ENCODE measurements around the gene WASHC2A.
"Not testable (repeated sequence)": the region's sequence is repeated elsewhere in the genome, so short reads cannot be mapped to it uniquely, and the experiment has no call there.

The WASHC2A gene

GRCh38 chr10:50075139-50075538, 7.4 kb downstream of the WASHC2A start:
- DNase-seq = not testable (repeated sequence)

- not testable (repeated sequence) for DNase-seq
These were observed 7.8 kb downstream of the WASHC2A start for GRCh38 chr10:50075544-50075943.

- DNase-seq = not testable (repeated sequence)
These were observed 23.6 kb downstream of the WASHC2A start for GRCh38 chr10:50091304-50091703.

- not testable (repeated sequence) for DNase-seq
These were observed 25.2 kb downstream of the WASHC2A start for GRCh38 chr10:50092928-50093327.

DNA sequence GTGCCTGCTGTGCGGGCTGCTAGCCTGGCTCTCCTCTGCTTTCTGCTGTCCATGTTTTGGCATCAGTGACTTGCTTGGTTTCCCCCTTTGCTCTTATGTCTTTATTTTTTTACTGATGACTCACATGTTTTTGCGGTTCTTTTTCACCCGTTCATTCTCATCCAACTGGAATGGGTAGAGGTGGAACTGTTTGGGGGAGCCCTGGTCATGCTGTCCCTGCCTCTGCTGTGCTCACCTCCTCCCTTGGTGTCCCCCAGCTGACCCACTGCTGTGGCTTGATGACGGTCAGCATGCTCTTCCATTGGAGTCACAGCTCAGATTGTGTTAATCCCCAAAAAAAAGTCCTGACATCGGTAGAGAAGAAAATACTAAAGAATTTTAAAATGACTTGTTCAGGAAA, 26.9 kb downstream of the WASHC2A start:
- DNase-seq = not testable (repeated sequence)

DNA sequence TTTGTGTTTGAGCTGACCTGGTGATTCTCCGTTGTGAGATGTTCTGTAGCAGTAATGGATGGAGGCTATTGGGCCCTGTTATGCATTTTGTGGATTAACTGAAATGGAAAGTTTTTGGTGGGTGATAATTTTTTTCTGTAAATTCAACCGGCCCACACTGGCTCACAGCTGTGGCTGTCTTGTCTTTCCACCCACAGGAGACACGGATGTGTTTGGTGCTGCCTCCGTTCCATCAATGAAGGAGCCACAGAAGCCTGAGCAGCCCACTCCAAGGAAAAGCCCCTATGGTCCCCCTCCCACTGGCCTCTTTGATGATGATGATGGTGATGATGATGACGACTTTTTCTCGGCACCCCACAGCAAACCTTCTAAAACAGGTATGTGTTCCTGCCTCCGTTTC, 27.6 kb downstream of the WASHC2A start:
- not testable (repeated sequence) for DNase-seq

GRCh38 chr10:50096722-50097121, 29.0 kb downstream of the WASHC2A start:
- DNase-seq = not testable (repeated sequence)

GRCh38 chr10:50098645-50099044, 30.9 kb downstream of the WASHC2A start:
- DNase-seq = not testable (repeated sequence)

GRCh38 chr10:50101139-50101582, 33.4 kb downstream of the WASHC2A start:
- peak; percentile 10 to 28 (median 12) for DNase-seq

- not testable (repeated sequence) for DNase-seq
These were observed 34.0 kb downstream of the WASHC2A start for GRCh38 chr10:50101747-50102146.

DNA sequence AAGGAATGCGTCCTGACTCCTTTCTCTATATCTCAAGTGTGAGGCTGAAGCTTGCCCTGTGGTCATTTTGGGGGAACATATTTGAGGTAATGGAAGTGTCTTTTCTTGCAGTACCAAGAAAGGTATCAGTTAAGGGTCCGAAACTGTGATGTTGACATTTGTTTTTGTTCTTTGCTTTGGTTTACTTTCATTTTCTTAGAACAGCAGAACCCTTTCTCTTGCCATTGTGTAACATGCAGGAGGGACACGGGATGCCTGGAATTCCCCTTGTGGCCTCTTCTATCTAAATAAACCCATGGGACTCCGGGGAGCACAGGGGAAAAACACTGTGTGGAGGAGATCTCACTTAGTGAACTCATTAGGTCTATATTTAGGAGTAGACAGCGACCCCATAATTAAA, 34.5 kb downstream of the WASHC2A start:
- DNase-seq = not testable (repeated sequence)

- DNase-seq = not testable (repeated sequence)
These were observed 41.4 kb downstream of the WASHC2A start for GRCh38 chr10:50108999-50109698.

DNA sequence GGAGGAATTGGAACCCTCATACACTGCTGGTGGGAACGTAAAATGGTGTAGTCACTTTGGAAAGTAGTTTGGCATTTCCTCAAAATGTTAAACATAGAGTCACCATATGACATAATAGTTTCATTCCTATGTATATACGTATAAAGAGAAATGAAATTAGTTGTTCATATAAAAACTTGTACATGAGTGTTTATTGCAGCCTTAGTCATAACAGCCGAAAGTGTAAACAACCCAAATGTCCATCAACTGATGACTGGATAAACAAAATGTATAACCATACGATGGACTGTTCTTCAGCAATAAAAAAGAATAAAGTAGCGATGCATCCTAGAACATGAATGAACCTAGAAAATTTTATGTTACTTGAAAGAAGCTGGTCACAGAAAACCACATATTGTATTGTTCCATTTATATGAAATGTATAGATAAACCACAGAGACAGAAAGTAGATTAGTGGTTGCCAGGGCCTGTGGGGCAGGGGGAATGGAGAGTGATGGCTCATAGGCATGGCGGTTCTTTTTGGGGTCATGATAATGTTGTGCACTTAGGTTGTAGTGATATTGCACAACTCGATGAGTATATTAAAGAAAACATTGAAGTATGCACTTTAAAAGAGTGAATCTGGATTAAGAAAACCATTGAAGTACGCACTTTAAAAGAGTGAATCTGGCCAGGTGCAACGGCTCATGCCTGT, 44.8 kb downstream of the WASHC2A start:
- DNase-seq = not testable (repeated sequence)

DNA sequence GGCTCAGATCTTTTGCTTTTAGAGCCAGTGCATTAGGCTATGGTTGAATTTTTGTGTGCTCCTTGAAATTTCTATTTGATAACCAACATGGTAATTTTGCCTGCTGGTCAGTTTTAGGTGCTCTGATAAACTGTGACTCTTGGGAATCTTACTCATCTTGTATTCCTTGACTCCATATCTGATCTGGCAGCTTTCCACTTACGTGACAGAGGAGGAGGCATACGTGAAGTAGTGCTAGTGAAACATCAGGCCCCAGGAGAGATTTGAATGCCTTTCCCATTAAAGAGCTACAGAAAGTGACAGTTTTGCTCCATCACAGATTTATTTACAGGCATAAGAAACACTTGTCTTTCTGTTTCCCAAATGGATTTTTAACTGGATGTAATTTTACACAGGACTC, 59.0 kb downstream of the WASHC2A start:
- DNase-seq = not testable (repeated sequence)

DNA sequence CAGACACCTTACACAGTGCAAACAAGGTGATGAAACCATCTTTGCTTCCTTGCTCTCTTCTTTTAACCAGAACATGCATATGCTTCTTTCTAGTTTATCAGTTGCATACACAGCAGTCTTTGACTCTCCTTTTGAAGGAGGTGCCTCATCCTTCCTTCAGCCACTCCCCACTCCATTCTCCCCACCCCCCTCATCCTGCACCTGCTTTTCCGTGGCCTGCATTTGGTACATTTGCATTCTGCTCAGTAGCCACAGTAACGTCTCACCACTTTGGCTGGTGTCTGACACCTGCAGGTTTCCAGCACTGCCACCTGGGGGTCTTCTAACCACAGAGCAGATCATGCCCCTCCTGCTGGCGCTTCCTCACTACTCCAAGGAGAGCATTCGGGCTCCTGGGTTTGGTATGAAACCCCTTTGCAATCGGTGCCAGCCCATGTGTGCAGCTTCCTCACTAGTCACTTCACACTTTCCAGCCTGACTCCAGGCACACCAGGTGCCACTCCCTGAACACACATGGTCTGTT, 60.1 kb downstream of the WASHC2A start:
- not testable (repeated sequence) for DNase-seq

DNA sequence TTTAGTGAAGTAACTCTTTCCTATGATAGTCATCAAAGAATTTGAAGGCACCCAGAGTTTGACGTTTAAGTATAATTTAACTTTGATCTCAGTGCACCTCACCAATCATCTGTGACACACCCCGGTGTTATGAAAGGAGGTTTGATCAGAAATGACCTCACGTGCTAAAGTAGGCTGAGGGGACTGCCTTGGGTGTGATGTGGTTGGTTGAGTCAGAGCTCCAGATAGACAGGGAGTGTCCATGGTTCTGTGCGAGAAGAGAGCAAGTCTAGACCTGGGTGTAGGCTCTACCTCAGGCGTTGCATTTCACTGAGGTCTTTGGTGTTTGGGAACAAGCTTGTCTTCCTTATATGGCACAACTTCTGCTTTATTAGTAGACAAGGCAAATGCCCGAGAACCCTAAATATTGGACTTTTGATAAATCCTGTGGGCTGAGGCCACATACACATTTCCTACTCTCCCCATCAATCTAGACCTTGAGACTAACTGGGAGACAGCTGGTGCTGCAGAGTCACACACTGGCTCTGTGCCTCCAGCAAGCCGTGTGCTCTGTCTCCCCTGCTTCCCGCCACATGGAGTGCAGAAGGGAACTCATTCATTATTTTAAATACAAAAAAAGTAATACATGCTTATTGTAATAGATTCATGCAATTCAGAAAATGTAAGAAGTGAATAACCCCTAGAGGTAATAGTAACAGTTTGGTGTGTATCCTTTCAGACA, 63.7 kb downstream of the WASHC2A start:
- not testable (repeated sequence) for DNase-seq

DNA sequence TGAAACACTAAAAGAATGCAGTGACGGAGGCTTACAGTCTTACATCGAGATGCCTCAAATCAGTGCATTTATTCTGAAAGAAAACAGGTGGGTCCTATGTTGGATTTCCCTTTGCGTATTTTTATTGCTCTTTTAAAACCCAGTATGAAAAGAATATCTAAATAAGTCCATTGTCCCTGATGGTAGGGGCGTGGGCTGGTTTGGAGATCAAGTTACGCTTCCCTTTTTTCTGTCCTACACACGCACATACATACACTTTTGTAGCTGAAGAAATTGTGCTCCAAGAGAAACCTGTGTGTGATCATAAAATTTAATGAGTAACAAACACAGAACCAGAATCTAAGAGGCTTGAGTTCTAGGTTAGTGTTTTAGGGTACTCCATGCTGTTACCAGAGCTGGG, 64.6 kb downstream of the WASHC2A start:
- not testable (repeated sequence) for DNase-seq

DNA sequence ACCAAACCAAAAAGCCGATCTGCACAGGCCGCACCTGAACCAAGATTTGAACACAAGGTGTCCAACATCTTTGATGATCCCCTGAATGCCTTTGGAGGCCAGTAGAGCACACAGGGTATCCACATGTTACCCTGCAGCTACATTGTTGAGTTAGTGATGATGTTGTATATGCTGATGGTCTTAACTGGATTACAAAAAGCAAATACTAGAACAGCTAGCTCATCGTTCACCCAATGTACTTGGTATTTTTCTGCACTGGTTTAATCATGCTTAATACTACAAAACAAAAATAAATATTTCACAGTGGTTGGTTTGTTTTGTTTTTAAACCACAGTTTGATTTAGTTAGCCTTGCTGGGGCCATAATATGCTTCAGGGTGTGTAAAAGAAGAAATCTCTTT, 65.1 kb downstream of the WASHC2A start:
- not testable (repeated sequence) for DNase-seq

DNA sequence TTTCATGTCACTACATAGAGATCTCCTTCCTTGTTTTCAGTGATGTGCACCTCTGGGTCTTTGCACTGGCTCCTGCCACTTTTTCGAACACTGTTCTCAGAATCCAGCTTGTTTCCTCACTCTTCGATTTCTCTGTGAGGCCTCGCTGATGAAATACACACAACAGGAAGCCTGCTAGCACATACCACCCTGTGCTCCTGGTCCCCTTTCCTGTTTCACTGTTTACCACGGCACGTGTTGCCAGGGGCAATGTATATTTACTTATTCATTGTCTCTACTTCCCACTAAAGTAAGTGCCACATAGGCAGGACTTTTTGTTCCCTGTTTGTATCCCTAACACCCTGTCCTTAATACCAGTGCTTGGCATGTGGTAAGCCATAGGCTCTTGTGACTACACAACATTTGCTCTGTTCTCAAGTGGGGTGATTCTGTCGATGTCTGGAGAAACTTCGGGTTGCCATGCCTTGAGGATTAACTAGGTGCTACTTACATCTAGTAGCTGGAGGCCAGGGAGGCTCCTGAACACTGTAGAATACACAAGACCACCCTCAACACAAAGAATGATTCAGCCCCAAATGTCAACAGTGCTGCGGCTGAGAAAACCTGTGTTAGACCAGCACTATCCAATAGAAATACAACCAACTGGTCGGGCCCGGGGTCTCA, 75.9 kb downstream of the WASHC2A start:
- DNase-seq = peak in 2 of 3 donors; percentile 3 to 6

- not testable (repeated sequence) for DNase-seq
These were observed 77.8 kb downstream of the WASHC2A start for GRCh38 chr10:50145575-50145974.

- DNase-seq = no peak
These were observed 85.1 kb downstream of the WASHC2A start for GRCh38 chr10:50152792-50153272.

DNA sequence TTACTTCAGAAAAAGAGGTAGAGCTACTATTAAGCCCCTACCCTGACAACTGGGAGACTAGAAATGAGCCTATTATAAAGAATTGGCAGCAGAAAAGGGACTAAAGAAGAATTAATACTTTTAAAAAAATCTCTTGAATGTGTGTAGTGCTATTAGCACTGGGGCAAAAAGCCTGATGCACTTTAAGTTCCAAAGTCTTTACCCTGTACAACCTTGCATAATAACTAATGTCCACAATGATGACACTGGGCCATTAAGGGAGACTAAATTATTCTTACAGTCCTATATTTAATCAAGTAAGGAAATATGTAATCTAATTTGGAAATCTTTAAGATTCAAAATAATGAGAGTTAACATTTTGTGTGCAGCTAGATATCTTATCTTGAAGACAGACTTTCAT, 90.1 kb downstream of the WASHC2A start:
- DNase-seq = not testable (repeated sequence)
